HFF-Myc (cell line): ENCODE data around the gene UBN1.

Experiments
- DNase-seq: peaks from one replicate; pipeline ENCODE4 v3.0.0-alpha.2; 2011; ENCODE audit warnings: low read depth; ENCODE audit errors: extremely low read depth
- H3K4me3 ChIP-seq: replicated peaks from 2 replicates; pipeline ENCODE4 v1.5.1; 2011; ENCODE audit warnings: low read depth, mild to moderate bottlenecking, control low read depth, low read length
- CTCF ChIP-seq: IDR thresholded peaks from 2 replicates; pipeline ENCODE4 v1.5.1; 2012; ENCODE audit warnings: mild to moderate bottlenecking, low read depth, low read length, control low read depth; ENCODE audit errors: missing control alignments

Gene UBN1

GRCh38 chr16:4890026-4890425, 42.7 kb downstream of the UBN1 start:
- no peak overlapping the region for H3K4me3 ChIP-seq
- TF ChIP-seq CTCF: no peak
- no peak for DNase-seq

- DNase-seq: no peak
- no peak overlapping the region for H3K4me3 ChIP-seq
- TF ChIP-seq CTCF: no peak
These were observed 43.4 kb downstream of the UBN1 start for GRCh38 chr16:4890686-4891085.

GRCh38 chr16:4891097-4891885, 44.0 kb downstream of the UBN1 start:
- no peak for TF ChIP-seq CTCF
- DNase-seq: no peak
- no peak overlapping the region for H3K4me3 ChIP-seq

- no peak for DNase-seq
- no peak overlapping the region for H3K4me3 ChIP-seq
- no peak for TF ChIP-seq CTCF
These were observed 44.6 kb downstream of the UBN1 start for GRCh38 chr16:4891886-4892216.

GRCh38 chr16:4892361-4893102, 45.3 kb downstream of the UBN1 start:
- TF ChIP-seq CTCF: no peak
- no peak overlapping the region for H3K4me3 ChIP-seq
- DNase-seq: no peak

- no peak for TF ChIP-seq CTCF
- H3K4me3 ChIP-seq: no peak overlapping the region
- DNase-seq: no peak
These were observed 46.0 kb downstream of the UBN1 start for GRCh38 chr16:4893103-4893862.
